Measurements from ENCODE around the gene RNF182. TPM values are rescaled to one million over a fixed set of nuclear protein-coding genes. Genes with fewer than 3 reads are reported as not detected.

Gene RNF182
- total RNA-seq, 1 donor from 2014 or later: not detected

DNA sequence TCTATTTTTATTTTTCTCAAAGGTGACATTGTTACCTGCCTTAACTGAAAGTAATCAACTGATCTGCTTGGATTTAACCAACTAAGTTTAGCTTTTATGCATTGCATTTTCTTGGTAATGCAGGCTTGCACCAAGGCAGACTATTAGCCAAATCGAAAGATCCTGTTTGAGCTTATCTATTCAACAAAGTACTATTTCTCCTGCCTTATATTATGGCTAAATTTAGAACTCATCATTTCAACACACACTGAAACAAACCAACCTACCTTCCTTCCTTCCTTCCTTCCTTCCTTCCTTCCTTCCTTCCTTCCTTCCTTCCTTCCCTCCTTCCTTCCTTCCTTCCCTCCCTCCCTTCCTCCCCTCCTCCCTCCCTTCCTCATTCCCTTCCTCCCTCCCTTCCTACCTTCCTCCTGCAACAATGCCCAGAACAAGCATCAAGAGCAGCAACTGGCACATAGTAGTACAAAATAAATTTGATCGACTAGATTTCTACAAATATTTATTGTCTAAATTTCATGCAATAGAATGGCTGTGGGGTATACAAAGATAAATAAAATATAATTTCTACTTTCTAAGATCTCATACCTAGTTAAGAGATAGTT is 17.0 kb upstream of the RNF182 start:
- Histone ChIP-seq H3K4me3 (ENCODE audit: low read depth, low read length) (no peak overlapping the region), H3K36me3 (ENCODE audit: control insufficient read depth, insufficient read depth, low read length) (no peaks in the 10 kb centered on the region), H3K27me3 (ENCODE audit: control insufficient read depth, insufficient read depth, low read length) (peaks cover 4% of the 10 kb centered on the region)
- TF ChIP-seq, protein P1, sequence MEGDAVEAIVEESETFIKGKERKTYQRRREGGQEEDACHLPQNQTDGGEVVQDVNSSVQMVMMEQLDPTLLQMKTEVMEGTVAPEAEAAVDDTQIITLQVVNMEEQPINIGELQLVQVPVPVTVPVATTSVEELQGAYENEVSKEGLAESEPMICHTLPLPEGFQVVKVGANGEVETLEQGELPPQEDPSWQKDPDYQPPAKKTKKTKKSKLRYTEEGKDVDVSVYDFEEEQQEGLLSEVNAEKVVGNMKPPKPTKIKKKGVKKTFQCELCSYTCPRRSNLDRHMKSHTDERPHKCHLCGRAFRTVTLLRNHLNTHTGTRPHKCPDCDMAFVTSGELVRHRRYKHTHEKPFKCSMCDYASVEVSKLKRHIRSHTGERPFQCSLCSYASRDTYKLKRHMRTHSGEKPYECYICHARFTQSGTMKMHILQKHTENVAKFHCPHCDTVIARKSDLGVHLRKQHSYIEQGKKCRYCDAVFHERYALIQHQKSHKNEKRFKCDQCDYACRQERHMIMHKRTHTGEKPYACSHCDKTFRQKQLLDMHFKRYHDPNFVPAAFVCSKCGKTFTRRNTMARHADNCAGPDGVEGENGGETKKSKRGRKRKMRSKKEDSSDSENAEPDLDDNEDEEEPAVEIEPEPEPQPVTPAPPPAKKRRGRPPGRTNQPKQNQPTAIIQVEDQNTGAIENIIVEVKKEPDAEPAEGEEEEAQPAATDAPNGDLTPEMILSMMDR (IDR thresholded peaks at IDR 0.05; ENCODE audit: insufficient read depth, low read length, severe bottlenecking): no peak
- FAIRE-seq (no peak), DNase-seq (ENCODE audit: low read depth) (no peak)

DNA sequence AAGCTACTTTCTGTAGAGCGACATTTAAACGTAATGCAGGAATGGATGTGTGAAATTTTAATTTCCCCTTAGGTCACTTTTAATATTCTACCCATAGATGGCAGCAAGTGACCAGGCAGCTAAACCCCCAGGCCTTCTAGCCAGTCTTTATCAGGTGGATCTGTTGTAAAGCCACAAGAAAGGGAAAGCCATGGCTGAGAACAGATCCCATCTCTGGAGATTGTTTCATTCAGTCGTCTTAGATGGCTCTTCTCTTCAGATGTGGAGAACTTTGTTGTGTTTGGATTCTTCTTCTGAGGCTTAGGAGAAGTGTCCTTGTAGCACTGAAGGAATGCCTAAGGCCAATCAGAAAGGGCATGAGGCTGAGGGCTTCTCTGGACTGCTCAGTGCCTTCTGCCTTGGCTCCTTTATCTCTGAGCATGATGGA is 15.8 kb upstream of the RNF182 start:
- DNase-seq (ENCODE audit: low read depth) (peak; percentile 59), FAIRE-seq (no peak)
- no peaks in the 10 kb centered on the region for H3K36me3 ChIP-seq (ENCODE audit: control insufficient read depth, insufficient read depth, low read length)
- H3K27me3 ChIP-seq (ENCODE audit: control insufficient read depth, insufficient read depth, low read length): no peaks in the 10 kb centered on the region
- no peak overlapping the region for H3K4me3 ChIP-seq (ENCODE audit: low read depth, low read length)
- TF ChIP-seq, protein P1 (IDR thresholded peaks at IDR 0.05; ENCODE audit: insufficient read depth, low read length, severe bottlenecking): peak; percentile 63

DNA sequence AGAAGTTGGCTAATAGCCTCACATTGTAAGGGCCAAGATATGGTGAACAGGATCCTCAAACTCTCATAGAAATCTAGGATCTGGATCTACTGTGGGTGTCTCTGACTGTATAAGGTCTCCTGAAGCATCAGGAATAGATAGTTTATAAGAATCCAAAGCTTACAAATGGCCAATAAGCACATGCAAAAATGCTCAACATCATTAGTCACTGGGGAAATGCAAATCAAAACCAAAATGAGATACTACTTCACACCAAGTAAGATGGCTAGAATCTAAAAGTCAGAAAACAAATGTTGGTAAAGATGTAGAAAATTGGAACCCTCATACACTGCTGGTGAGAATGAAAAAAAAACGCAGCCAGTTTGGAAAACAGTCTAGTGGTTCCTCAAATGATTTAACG is 14.3 kb upstream of the RNF182 start:
- TF ChIP-seq, protein P1 (IDR thresholded peaks at IDR 0.05; ENCODE audit: insufficient read depth, low read length, severe bottlenecking): no peak

DNA sequence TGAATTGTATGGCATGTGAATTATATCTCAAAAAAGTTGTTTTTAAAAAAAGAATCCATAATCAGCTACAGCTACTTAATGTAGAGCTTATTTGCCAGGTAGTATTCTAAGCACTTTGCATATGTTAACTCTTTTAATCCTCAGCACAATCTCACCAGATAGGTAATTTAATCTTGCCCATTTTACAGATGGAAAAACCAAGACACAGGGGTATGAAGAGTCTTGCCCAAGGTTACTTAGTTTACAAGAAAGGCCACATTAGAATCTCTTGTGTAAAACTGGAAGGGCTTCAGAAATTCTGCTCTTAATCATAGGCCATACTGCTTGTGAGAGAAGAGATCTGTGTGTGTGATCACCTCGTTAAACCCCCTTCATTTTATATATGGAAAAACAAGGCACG is 13.4 kb upstream of the RNF182 start:
- TF ChIP-seq, protein P1 (IDR thresholded peaks at IDR 0.05; ENCODE audit: insufficient read depth, low read length, severe bottlenecking): no peak
- no peak overlapping the region for H3K4me3 ChIP-seq (ENCODE audit: low read depth, low read length)
- no peaks in the 10 kb centered on the region for H3K27me3 ChIP-seq (ENCODE audit: control insufficient read depth, insufficient read depth, low read length)
- FAIRE-seq: no peak
- no peaks in the 10 kb centered on the region for H3K36me3 ChIP-seq (ENCODE audit: control insufficient read depth, insufficient read depth, low read length)
- DNase-seq (ENCODE audit: low read depth): no peak

More for the DNA sequence above, 14.3 kb upstream of the RNF182 start:
- Histone ChIP-seq H3K4me3 (ENCODE audit: low read depth, low read length) (no peak overlapping the region), H3K27me3 (ENCODE audit: control insufficient read depth, insufficient read depth, low read length) (no peaks in the 10 kb centered on the region), H3K36me3 (ENCODE audit: control insufficient read depth, insufficient read depth, low read length) (no peaks in the 10 kb centered on the region)
- FAIRE-seq: no peak
- DNase-seq (ENCODE audit: low read depth): no peak

DNA sequence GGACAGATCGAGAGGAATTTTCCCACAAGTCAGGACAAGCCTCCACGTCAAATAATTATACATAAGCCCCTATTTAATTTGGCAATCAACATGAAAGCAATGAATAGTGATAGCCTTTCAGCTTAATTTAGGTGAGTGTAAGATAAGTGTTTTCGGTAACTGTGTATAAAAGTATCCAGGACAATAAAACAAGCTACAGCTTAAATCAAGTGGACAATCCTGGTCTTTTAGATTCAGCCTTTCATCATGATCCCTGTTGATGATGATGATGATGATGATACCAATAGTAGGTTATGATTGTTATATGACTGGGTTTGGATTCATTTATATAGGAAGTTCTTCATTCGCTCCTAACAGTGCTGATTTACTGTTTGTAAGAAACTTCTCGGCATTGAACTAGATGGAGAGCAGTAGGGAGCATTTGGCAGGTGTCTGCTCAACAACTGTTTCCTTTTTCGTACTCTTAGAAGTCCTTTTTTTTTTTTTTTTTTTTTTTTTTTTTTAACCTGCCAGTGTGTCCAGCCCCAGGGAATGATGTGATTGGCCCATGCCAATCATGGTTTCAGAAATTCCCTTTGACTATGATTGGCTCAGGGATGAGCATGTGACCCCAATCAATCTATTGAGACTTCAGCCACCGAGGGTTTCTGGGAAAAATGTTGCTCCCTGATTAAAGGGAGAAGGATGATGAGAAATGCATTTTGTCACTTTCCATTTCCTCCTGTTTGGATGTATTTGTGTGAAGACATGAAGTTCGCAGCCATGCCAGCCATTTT is 11.3 kb upstream of the RNF182 start:
- TF ChIP-seq, protein P1 (IDR thresholded peaks at IDR 0.05; ENCODE audit: insufficient read depth, low read length, severe bottlenecking): no peak
- no peak overlapping the region for H3K4me3 ChIP-seq (ENCODE audit: low read depth, low read length)
- FAIRE-seq (no peak), DNase-seq (ENCODE audit: low read depth) (no peak)
- peaks cover 1% of the 10 kb centered on the region for H3K27me3 ChIP-seq (ENCODE audit: control insufficient read depth, insufficient read depth, low read length)
- no peaks in the 10 kb centered on the region for H3K36me3 ChIP-seq (ENCODE audit: control insufficient read depth, insufficient read depth, low read length)
